GM19463 (cell line): Measurements from ENCODE around the gene ROBO3.

Source experiments
- ATAC-seq: cut with Tn5 transposase; IDR thresholded peaks from one replicate; pipeline ENCODE4 v1.9.1; 2021; ENCODE audit warnings: mild to moderate bottlenecking, moderate library complexity; ENCODE audit not compliant: unreplicated experiment

ROBO3 gene

GRCh38 chr11:124891373-124891861 lies 26.2 kb downstream of the ROBO3 start:
- ATAC-seq = no peak

GRCh38 chr11:124892146-124892545 lies 26.9 kb downstream of the ROBO3 start:
- ATAC-seq = no peak

- ATAC-seq = no peak
Measured at GRCh38 chr11:124892750-124893454, 27.7 kb downstream of the ROBO3 start.

- no peak for ATAC-seq
Measured at GRCh38 chr11:124893781-124894401, 28.7 kb downstream of the ROBO3 start.

GRCh38 chr11:124894606-124895430 lies 29.6 kb downstream of the ROBO3 start:
- no peak for ATAC-seq

GRCh38 chr11:124895471-124895971 lies 30.3 kb downstream of the ROBO3 start:
- no peak for ATAC-seq

GRCh38 chr11:124896071-124896750 lies 31.0 kb downstream of the ROBO3 start:
- ATAC-seq = no peak

- no peak for ATAC-seq
Measured at GRCh38 chr11:124896821-124897391, 31.7 kb downstream of the ROBO3 start.

GRCh38 chr11:124897674-124898262 lies 32.5 kb downstream of the ROBO3 start, which contains the start of gene ROBO4:
Gene ROBO4 (minus strand): TSS chr11:124897865. CDS start chr11:124897795, 70 bp downstream.
- ATAC-seq = no peak

- no peak for ATAC-seq
Measured at GRCh38 chr11:124898263-124898680, 33.0 kb downstream of the ROBO3 start.

- ATAC-seq = no peak
Measured at GRCh38 chr11:124898711-124899110, 33.5 kb downstream of the ROBO3 start.

GRCh38 chr11:124899383-124900145 lies 34.3 kb downstream of the ROBO3 start:
- no peak for ATAC-seq

- ATAC-seq = no peak
Measured at GRCh38 chr11:124900464-124900863, 35.2 kb downstream of the ROBO3 start.

- no peak for ATAC-seq
Measured at GRCh38 chr11:124902616-124903015, 37.4 kb downstream of the ROBO3 start.

- ATAC-seq = no peak
Measured at GRCh38 chr11:124915541-124916369, 50.5 kb downstream of the ROBO3 start.

- no peak for ATAC-seq
Measured at GRCh38 chr11:124916370-124916710, 51.1 kb downstream of the ROBO3 start.

GRCh38 chr11:124917115-124917637 lies 51.9 kb downstream of the ROBO3 start:
- ATAC-seq = no peak

- ATAC-seq = no peak
Measured at GRCh38 chr11:124918950-124919349, 53.7 kb downstream of the ROBO3 start, which contains the start of gene HEPN1. Gene HEPN1 (plus strand): TSS chr11:124919250.
